GM12892 (cell line): Measurements from ENCODE around the gene BAIAP2.
A peak's percentile ranks its signal among the peaks of the same experiment; 100 is the strongest.
"Not testable (repeated sequence)": the region's sequence is repeated elsewhere in the genome, so short reads cannot be mapped to it uniquely, and the experiment has no call there.

ENCODE experiments used
- DNase-seq: peaks from one replicate; pipeline ENCODE4 v3.0.0; 2011; ENCODE audit not compliant: insufficient read length
- FAIRE-seq: peaks from 2 replicates; lab custom pipeline; 2011; peaks lifted over from hg19 to GRCh38; lab: Jason Lieb, UNC
- POLR2A ChIP-seq: IDR thresholded peaks from 2 replicates; pipeline ENCODE4 v1.6.1; 2011; ENCODE audit warnings: low read depth, low read length, control low read depth
- POLR2AphosphoS5 ChIP-seq: IDR thresholded peaks from 2 replicates; pipeline ENCODE4 v1.6.1; 2011; ENCODE audit warnings: low read depth, low read length, control low read depth
- TAF1 ChIP-seq: IDR thresholded peaks from 2 replicates; pipeline ENCODE4 v1.6.1; 2011; ENCODE audit warnings: low read depth, mild to moderate bottlenecking, control low read depth, low read length, borderline replicate concordance

The BAIAP2 gene

GRCh38 chr17:81027591-81028505 is 7.1 kb upstream of the BAIAP2 start:
- no peak for TF ChIP-seq POLR2A
- TF ChIP-seq TAF1, result no peak
- no peak for TF ChIP-seq POLR2AphosphoS5
- FAIRE-seq (no peak), DNase-seq (no peak)

- DNase-seq (no peak), FAIRE-seq (no peak)
Measured at GRCh38 chr17:81028506-81028858, 6.5 kb upstream of the BAIAP2 start.

GRCh38 chr17:81029859-81030258 is 5.1 kb upstream of the BAIAP2 start:
- TF ChIP-seq TAF1 (no peak), POLR2AphosphoS5 (no peak), POLR2A (no peak)
- no peak for DNase-seq
- FAIRE-seq, result no peak

More at GRCh38 chr17:81028506-81028858, 6.5 kb upstream of the BAIAP2 start:
- TF ChIP-seq POLR2A (no peak), TAF1 (no peak), POLR2AphosphoS5 (no peak)

GRCh38 chr17:81030312-81030711 is 4.6 kb upstream of the BAIAP2 start:
- FAIRE-seq, DNase-seq: not testable (repeated sequence)

DNA sequence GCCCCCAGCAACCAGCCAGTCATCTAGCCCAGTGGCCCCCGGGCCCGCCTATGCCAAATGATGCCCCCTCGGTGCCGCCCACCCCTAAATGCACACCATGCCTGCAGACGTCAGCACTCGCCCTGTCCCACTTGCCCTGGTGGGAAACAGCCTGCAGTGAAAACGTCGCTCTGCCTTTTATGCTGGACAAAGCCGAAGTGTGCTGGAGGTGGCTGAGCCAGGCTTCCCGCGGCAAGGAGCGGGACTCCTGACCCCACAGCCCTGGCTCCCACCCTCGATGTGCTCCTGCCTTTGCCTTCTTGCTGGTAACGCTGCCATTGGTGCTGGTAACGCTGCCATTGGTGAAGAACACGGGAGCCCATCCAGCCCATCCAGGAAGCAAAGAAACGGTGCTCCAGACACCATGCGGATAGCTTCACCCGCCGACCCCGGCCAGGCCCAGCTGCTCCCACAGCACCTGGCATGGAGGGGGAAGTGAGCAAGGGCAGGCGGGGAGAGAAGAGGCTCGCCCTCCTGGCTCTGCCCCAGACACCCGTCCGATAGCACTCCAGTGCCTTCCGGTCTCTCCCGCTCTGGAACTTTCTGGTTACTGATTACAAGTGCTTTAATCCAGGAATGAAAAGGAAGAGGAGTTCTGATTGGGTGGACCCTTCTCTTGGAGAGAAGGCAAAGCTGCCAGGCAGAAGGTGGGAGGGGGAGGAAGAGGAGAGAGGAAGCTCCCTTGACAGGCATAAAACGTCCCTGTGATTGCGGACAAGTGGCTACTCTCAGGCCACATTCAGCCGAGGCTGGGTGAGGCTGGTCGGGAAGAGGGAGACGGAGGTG is 4.0 kb upstream of the BAIAP2 start:
- no peak for TF ChIP-seq POLR2A
- no peak for FAIRE-seq
- DNase-seq, result no peak

GRCh38 chr17:81031566-81032550 is 3.1 kb upstream of the BAIAP2 start:
- DNase-seq (no peak), FAIRE-seq (no peak)
- TF ChIP-seq TAF1 (no peak), POLR2A (no peak), POLR2AphosphoS5 (no peak)

- FAIRE-seq, result no peak
- no peak for DNase-seq
- TF ChIP-seq TAF1 (no peak), POLR2AphosphoS5 (no peak), POLR2A (no peak)
Measured at GRCh38 chr17:81032641-81033480, 2.1 kb upstream of the BAIAP2 start.

GRCh38 chr17:81033535-81034167 is 1.3 kb upstream of the BAIAP2 start:
- no peak for DNase-seq
- FAIRE-seq, result no peak

DNA sequence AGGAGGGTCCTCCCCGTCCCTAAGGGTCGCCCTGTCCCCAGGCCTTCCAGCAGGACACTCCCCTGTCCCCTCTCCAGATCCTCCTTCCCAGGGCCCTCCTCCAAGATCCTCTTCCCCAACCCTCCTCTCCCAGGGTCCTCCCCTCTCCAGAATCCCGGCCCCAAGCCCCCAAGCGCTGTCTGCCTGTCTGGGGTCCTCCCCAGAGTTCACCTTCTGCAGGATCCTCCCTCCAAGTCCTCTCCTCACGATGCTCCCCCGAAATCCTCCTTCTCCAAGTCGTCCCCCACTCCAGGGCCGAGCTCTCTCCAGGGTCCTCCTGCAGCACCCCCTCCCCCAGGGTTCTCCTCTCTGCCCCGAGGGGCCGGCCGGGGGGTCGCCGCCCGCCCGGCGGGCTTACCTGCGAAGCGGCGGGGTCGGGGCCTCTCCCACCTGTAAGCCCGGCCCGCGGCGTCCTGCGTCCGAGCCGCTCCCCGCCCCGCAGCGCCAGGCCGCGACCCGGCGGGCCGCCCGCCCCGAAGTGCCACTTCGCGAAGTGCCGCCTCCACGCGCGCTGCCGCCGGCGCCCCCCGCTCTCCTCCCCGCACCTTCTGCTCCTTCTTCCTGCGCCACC is 678 bp upstream of the BAIAP2 start:
- DNase-seq, result peak; percentile 56
- TF ChIP-seq POLR2A (no peak), POLR2AphosphoS5 (no peak), TAF1 (no peak)
- no peak for FAIRE-seq

More at GRCh38 chr17:81033535-81034167, 1.3 kb upstream of the BAIAP2 start:
- TF ChIP-seq POLR2AphosphoS5, result no peak
- no peak for TF ChIP-seq POLR2A
- TF ChIP-seq TAF1, result no peak
